Vagina (tissue), 2 donors: ENCODE results near the gene C16orf92. TPM values are rescaled to one million over a fixed set of nuclear protein-coding genes. Genes with fewer than 3 reads are reported as not detected.

Source experiments
- DNase-seq, 2 donors: peaks; one replicate each; pipeline ENCODE4 v3.0.0-alpha.2; 2017; ENCODE audit errors: extremely low spot score in 2 of 2
- H3K27ac ChIP-seq: fragments of 200-600 bp; sonication (generic); one replicate; pipeline ENCODE4 v1.5.1; 2019
- H3K27me3 ChIP-seq: fragments of 200-600 bp; sonication (generic); one replicate; pipeline ENCODE4 v1.5.1; 2019
- H3K36me3 ChIP-seq, 2 donors: fragments of 200-600 bp; sonication (generic); one replicate each; pipeline ENCODE4 v1.5.1; 2017 to 2019
- H3K4me1 ChIP-seq: fragments of 200-600 bp; sonication (generic); one replicate; pipeline ENCODE4 v1.5.1; 2019
- H3K4me3 ChIP-seq, 2 donors: fragments of 200-600 bp; sonication (generic); 1 replicate in 1 of 2; 2 replicates in 1 of 2; pipeline ENCODE4 v1.5.1; 2016 to 2019
- H3K9me3 ChIP-seq: fragments of 200-600 bp; sonication (generic); one replicate; pipeline ENCODE4 v1.5.1; 2019
- CTCF ChIP-seq, 3 experiments: fragments of 450-650 bp in 2 of 3; fragments of 200-600 bp in 1 of 3; sonication (generic) in 1 of 3; IDR thresholded peaks; one replicate each; pipeline ENCODE4 v1.5.1; 2017 to 2019; ENCODE audit warnings: antibody characterized with exemption in 3 of 3, mild to moderate bottlenecking in 2 of 3, moderate library complexity in 2 of 3
- POLR2A ChIP-seq, 2 donors: fragments of 450-650 bp; IDR thresholded peaks; one replicate each; pipeline ENCODE4 v1.6.1; 2017; ENCODE audit warnings: antibody characterized with exemption in 2 of 2, mild to moderate bottlenecking in 2 of 2, moderate library complexity in 2 of 2
- POLR2AphosphoS5 ChIP-seq, 2 donors: sonication (generic); formaldehyde crosslinking; IDR thresholded peaks; one replicate each; pipeline ENCODE4 v1.9.0; 2017; ENCODE audit warnings: antibody characterized with exemption in 2 of 2, mild to moderate bottlenecking in 2 of 2, low read depth in 1 of 2; ENCODE audit not compliant: insufficient read depth in 1 of 2
- intact Hi-C: fragments of 100-400 bp; cut with DNase I; formaldehyde crosslinking; loops from one replicate; pipeline ENCODE4 v1.15.1; 2023
- total RNA-seq: library from RNA; depleted of rRNA; stranded (reverse); fragments of >200 nt; gene quantifications from one replicate; pipeline ENCODE4 v1.2.3, GENCODE V29; 2016

The C16orf92 gene
- total RNA-seq, 1 donor from 2014 or later, result not detected

DNA sequence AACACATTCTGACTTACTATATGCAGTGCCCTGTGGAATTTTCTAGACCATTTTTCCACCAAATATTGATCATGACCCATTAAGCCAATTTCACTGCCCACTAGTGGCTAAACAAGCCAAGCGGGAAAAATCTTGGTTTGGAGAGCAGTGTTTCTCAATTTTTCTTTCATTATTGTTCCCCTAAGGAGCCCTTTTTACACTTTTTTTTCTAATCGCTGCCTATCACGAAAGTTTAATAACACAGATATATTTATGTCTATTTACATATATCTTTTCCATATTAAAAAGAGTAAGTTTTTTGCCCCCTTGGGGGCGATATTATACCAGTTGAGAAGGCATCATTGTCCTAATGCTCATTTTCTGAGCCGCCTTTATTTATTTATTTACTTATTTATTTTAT, 18.8 kb downstream of the C16orf92 start:
- intact Hi-C loops, result no loop called here
- Histone ChIP-seq H3K27ac (no peak overlapping the region), H3K4me3 (no peak overlapping the region), H3K36me3 (no peaks in the 10 kb centered on the region), H3K9me3 (no peaks in the 10 kb centered on the region), H3K27me3 (no peaks in the 10 kb centered on the region), H3K4me1 (no peaks in the 10 kb centered on the region)
- TF ChIP-seq CTCF (IDR thresholded peaks at IDR 0.05), result no peak
- TF ChIP-seq POLR2A (IDR thresholded peaks at IDR 0.05), result no peak
- TF ChIP-seq POLR2AphosphoS5 (IDR thresholded peaks at IDR 0.05; ENCODE audit: insufficient read depth in 1 of 2, low read depth in 1 of 2), result no peak
- DNase-seq, result no peak

- no peak for DNase-seq
These were observed 23.2 kb downstream of the C16orf92 start for GRCh38 chr16:30046178-30046577.

DNA sequence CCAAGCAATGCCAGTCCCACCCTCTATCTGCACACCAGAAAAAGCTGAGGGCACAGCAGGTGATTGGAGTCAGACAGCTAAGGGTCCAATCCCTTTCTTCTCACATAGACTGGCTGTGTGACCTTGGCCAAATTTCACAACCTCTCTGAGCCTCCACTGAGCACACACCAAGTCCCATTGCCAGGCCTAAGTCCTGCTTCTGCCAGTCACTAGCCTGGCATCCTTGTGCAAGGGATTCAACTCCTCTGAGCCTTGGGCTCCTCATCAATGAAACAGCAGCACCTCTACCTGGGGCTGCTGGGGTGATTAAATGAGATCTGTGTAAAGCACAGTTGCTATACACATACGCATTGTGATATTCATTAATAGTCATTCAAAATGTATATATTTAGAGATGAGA, 23.6 kb downstream of the C16orf92 start:
- H3K27me3 ChIP-seq, result no peaks in the 10 kb centered on the region
- DNase-seq, result no peak
- no peaks in the 10 kb centered on the region for H3K36me3 ChIP-seq
- no peak for TF ChIP-seq POLR2A (IDR thresholded peaks at IDR 0.05)
- no peak for TF ChIP-seq POLR2AphosphoS5 (IDR thresholded peaks at IDR 0.05; ENCODE audit: insufficient read depth in 1 of 2, low read depth in 1 of 2)
- no peak for TF ChIP-seq CTCF (IDR thresholded peaks at IDR 0.05)
- H3K4me1 ChIP-seq, result no peaks in the 10 kb centered on the region
- H3K9me3 ChIP-seq, result no peaks in the 10 kb centered on the region
- intact Hi-C loops, result no loop called here
- H3K4me3 ChIP-seq, result no peak overlapping the region
- no peak overlapping the region for H3K27ac ChIP-seq

More at GRCh38 chr16:30046178-30046577, 23.2 kb downstream of the C16orf92 start:
- H3K27ac ChIP-seq, result no peak overlapping the region
- TF ChIP-seq CTCF (IDR thresholded peaks at IDR 0.05) (no peak), POLR2AphosphoS5 (IDR thresholded peaks at IDR 0.05; ENCODE audit: insufficient read depth in 1 of 2, low read depth in 1 of 2) (no peak), POLR2A (IDR thresholded peaks at IDR 0.05) (no peak)
- no peaks in the 10 kb centered on the region for H3K9me3 ChIP-seq
- intact Hi-C loops, result no loop called here
- no peak overlapping the region for H3K4me3 ChIP-seq
- no peaks in the 10 kb centered on the region for H3K27me3 ChIP-seq
- no peaks in the 10 kb centered on the region for H3K36me3 ChIP-seq
- no peaks in the 10 kb centered on the region for H3K4me1 ChIP-seq

GRCh38 chr16:30049871-30050270, 26.9 kb downstream of the C16orf92 start:
- TF ChIP-seq CTCF (IDR thresholded peaks at IDR 0.05) (no peak), POLR2A (IDR thresholded peaks at IDR 0.05) (no peak), POLR2AphosphoS5 (IDR thresholded peaks at IDR 0.05; ENCODE audit: insufficient read depth in 1 of 2, low read depth in 1 of 2) (no peak)
- Histone ChIP-seq H3K9me3 (no peaks in the 10 kb centered on the region), H3K27ac (no peak overlapping the region), H3K4me3 (no peak overlapping the region), H3K27me3 (no peaks in the 10 kb centered on the region), H3K36me3 (no peaks in the 10 kb centered on the region), H3K4me1 (peaks cover 23% of the 10 kb centered on the region)
- no peak for DNase-seq
- intact Hi-C loops, result no loop called here

DNA sequence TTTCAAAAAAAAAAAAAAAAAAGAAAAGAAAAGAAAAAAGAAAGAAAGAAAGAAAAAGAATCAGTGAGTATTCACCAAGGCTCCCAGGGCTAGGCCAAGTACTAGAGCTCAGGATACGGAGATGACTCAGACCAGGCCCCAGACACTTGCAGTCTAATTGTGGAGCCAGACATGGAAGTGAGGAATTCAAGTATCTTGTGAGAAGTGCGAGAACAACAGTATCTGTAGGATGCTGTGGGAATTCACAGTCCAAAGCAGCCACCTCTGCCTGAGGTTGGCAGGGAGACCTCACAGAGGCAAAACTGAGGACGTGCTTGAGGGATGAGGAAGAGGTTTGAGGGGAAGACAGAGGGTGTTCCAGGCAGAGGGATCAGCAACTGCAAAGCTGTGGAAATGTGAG, 28.5 kb downstream of the C16orf92 start:
- no peaks in the 10 kb centered on the region for H3K36me3 ChIP-seq
- TF ChIP-seq POLR2A (IDR thresholded peaks at IDR 0.05) (no peak), CTCF (IDR thresholded peaks at IDR 0.05) (no peak), POLR2AphosphoS5 (IDR thresholded peaks at IDR 0.05; ENCODE audit: insufficient read depth in 1 of 2, low read depth in 1 of 2) (no peak)
- intact Hi-C loops, result no loop called here
- no peaks in the 10 kb centered on the region for H3K9me3 ChIP-seq
- peaks cover 27% of the 10 kb centered on the region for H3K4me1 ChIP-seq
- H3K27me3 ChIP-seq, result no peaks in the 10 kb centered on the region
- H3K27ac ChIP-seq, result no peak overlapping the region
- DNase-seq, result no peak
- H3K4me3 ChIP-seq, result no peak overlapping the region
